Cardiac fibroblast (primary cell): ENCODE results near the gene PNLIPRP2.

Experiments
- DNase-seq, 2 donors: peaks; one replicate each; pipeline versions ENCODE4 v3.0.0 to v3.0.0-alpha.2; 2010; ENCODE audit warnings: low read depth in 2 of 2
- H3K4me3 ChIP-seq, 2 donors: replicated peaks in 1 of 2; 1 replicate in 1 of 2; 2 replicates in 1 of 2; pipeline ENCODE4 v1.5.1; 2011; ENCODE audit warnings: low read depth in 2 of 2, low read length in 2 of 2, mild to moderate bottlenecking in 2 of 2, moderate library complexity in 1 of 2
- TF ChIP-seq, protein P1 (sequence below): IDR thresholded peaks from one replicate; pipeline ENCODE4 v1.5.1; 2011; ENCODE audit warnings: low read depth, mild to moderate bottlenecking, low read length, inconsistent platforms

PNLIPRP2 gene

DNA sequence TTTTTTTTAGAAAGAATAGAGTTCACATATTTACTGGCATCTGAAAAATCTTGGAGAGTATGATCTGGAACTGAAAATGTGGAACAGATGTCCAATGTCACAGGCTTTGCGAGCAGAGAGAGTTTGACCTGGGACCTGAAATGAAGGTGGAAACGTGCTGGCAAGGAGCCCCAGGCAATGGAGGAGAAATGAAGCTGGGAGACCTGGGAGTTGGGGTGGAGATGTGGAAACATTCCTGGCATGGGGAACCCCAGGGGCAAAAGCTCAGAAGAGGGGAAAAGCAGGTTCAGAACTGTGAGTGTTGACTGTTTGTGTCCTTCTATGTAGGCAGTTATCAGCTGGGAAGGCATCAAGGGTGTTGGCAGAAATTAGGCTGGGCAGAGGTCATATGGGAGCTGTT, 7.3 kb upstream of the PNLIPRP2 start:
- TF ChIP-seq, protein P1, sequence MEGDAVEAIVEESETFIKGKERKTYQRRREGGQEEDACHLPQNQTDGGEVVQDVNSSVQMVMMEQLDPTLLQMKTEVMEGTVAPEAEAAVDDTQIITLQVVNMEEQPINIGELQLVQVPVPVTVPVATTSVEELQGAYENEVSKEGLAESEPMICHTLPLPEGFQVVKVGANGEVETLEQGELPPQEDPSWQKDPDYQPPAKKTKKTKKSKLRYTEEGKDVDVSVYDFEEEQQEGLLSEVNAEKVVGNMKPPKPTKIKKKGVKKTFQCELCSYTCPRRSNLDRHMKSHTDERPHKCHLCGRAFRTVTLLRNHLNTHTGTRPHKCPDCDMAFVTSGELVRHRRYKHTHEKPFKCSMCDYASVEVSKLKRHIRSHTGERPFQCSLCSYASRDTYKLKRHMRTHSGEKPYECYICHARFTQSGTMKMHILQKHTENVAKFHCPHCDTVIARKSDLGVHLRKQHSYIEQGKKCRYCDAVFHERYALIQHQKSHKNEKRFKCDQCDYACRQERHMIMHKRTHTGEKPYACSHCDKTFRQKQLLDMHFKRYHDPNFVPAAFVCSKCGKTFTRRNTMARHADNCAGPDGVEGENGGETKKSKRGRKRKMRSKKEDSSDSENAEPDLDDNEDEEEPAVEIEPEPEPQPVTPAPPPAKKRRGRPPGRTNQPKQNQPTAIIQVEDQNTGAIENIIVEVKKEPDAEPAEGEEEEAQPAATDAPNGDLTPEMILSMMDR, result no peak
- no peak overlapping the region for H3K4me3 ChIP-seq
- DNase-seq, result no peak

GRCh38 chr10:116614796-116615195, 6.0 kb upstream of the PNLIPRP2 start:
- TF ChIP-seq, protein P1, result no peak
- H3K4me3 ChIP-seq, result no peak overlapping the region
- no peak for DNase-seq

GRCh38 chr10:116615199-116615776, 5.5 kb upstream of the PNLIPRP2 start:
- no peak overlapping the region for H3K4me3 ChIP-seq
- TF ChIP-seq, protein P1, result no peak
- DNase-seq, result no peak

DNA sequence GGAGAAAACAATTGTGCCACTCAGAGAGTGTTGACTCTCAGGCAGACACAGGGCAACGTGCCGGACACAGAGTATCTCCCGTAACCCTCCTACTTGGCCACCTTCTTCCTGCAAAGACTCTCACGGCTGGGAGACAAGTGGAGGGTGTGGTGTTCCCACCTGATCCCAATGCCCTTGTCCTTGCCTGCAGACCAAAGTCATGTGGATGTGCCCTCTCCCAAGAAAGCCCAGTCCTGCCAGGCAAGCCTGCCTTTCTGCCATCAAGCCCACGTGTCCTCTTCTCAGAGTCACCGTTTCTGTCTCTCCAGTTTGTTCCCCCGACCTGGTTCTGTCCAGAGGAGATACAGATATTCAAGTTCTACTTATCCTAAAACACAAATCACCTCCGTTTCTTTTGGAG, 723 bp downstream of the PNLIPRP2 start:
- TF ChIP-seq, protein P1, result no peak
- no peak for DNase-seq
- H3K4me3 ChIP-seq, result no peak overlapping the region

DNA sequence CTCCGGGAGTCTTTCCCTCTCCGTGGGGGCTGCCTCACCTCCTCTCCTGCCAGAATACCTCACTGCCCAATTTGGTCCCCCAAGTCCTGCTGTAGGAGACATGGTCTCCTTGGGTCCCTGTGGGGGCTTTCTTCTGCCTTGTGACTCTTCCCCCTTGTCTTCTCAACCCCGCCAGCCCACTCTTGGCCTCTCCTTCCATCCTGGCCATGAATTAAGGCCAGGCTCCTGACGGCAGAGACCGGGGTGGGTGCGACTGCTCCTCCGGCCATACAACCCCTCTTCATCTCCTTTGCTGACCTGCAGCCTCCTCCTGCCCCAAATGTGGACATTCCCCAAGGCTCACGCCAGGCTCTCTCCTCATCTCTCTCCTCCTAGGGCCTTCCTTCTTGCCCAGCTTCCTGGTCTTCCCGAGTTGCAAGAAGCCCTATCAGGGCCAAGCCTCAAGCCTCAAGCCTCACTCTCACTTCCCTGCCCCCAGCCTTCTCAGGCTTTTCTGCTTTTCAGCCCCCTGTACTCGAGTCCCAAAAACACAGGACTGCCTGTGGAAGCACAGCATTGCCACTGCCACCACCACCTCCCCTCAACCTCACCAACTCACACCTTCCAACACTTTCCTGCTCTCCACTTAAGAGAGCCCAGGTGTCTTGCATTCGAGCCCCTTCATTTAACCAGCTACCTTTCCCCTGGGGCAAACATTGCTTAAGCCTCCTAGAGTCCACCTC, 1.3 kb downstream of the PNLIPRP2 start:
- no peak overlapping the region for H3K4me3 ChIP-seq
- DNase-seq, result no peak
- TF ChIP-seq, protein P1, result no peak

- DNase-seq, result no peak
- H3K4me3 ChIP-seq, result no peak overlapping the region
- TF ChIP-seq, protein P1, result no peak
Observed at GRCh38 chr10:116625845-116626244, 5.1 kb downstream of the PNLIPRP2 start.
